Measurements from ENCODE around the gene STK40.

DNA sequence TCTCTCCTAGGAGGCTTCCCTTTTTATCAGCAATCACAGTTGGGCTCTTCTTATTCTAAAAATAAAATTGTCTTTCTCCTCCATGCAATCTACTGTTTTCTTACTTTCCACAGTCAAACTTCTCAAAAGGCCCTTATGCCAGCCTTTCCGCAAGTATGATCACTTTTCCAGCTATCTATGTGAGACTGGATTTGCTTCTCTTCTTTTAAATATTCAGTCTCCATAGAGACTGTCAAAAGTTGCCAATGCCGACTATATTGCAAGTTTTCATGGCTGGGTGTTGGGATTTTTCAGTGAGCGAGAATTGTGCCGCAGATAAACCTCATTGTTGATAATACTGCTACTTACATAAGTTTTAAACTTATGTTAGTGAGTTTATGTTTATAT, 16.8 kb upstream of the STK40 start:
- TF ChIP-seq, protein P1, sequence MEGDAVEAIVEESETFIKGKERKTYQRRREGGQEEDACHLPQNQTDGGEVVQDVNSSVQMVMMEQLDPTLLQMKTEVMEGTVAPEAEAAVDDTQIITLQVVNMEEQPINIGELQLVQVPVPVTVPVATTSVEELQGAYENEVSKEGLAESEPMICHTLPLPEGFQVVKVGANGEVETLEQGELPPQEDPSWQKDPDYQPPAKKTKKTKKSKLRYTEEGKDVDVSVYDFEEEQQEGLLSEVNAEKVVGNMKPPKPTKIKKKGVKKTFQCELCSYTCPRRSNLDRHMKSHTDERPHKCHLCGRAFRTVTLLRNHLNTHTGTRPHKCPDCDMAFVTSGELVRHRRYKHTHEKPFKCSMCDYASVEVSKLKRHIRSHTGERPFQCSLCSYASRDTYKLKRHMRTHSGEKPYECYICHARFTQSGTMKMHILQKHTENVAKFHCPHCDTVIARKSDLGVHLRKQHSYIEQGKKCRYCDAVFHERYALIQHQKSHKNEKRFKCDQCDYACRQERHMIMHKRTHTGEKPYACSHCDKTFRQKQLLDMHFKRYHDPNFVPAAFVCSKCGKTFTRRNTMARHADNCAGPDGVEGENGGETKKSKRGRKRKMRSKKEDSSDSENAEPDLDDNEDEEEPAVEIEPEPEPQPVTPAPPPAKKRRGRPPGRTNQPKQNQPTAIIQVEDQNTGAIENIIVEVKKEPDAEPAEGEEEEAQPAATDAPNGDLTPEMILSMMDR (IDR thresholded peaks at IDR 0.05) = no peak
- TF ChIP-seq POLR2A (IDR thresholded peaks at IDR 0.05) (no peak), POLR2AphosphoS5 (IDR thresholded peaks at IDR 0.05) (no peak), EP300 (IDR thresholded peaks at IDR 0.05) (no peak)
